Esophagus muscularis mucosa (tissue), 3 donors: Measurements from ENCODE around the gene PDE4D.

Experiments
- CTCF ChIP-seq, 3 experiments: fragments of 200-600 bp in 2 of 3; fragments of 450-650 bp in 1 of 3; sonication (generic) in 2 of 3; IDR thresholded peaks; one replicate each; pipeline ENCODE4 v1.5.1; 2017 to 2019; ENCODE audit warnings: antibody characterized with exemption in 3 of 3, mild to moderate bottlenecking in 2 of 3, moderate library complexity in 1 of 3
- POLR2A ChIP-seq: fragments of 450-650 bp; IDR thresholded peaks from one replicate; pipeline ENCODE4 v1.6.1; 2017; ENCODE audit warnings: antibody characterized with exemption, moderate library complexity, mild to moderate bottlenecking, low read depth

- TF ChIP-seq CTCF (IDR thresholded peaks at IDR 0.05) (no peak), POLR2A (no peak)
These were observed 330.7 kb downstream of the PDE4D start for GRCh38 chr5:59562756-59563389.
